Activated CD4-positive, CD25-positive, alpha-beta regulatory T cell treated with anti-CD3 and anti-CD28 coated beads, Interleukin-2, amount 50 U/mL, for 24 hours (primary cell): ENCODE results near the gene CYB561.

Source experiments
- ATAC-seq, 2 donors: fragments of 150-1000 bp; cut with Tn5 transposase; one replicate each; pipeline ENCODE4 v1.10.0; 2021; ENCODE audit warnings: mild to moderate bottlenecking in 1 of 2, moderate library complexity in 1 of 2

Gene CYB561

GRCh38 chr17:63445954-63446752 lies at the start of gene CYB561:
Gene CYB561, minus strand, starts transcription at chr17:63446306. Its CDS starts 8,759 bp downstream, at chr17:63437547.
- peak; percentile 75 for ATAC-seq

- no peak for ATAC-seq
Observed at GRCh38 chr17:63495491-63495890, 49.4 kb upstream of the CYB561 start.

GRCh38 chr17:63494300-63494928 lies 48.3 kb upstream of the CYB561 start:
- no peak for ATAC-seq

DNA sequence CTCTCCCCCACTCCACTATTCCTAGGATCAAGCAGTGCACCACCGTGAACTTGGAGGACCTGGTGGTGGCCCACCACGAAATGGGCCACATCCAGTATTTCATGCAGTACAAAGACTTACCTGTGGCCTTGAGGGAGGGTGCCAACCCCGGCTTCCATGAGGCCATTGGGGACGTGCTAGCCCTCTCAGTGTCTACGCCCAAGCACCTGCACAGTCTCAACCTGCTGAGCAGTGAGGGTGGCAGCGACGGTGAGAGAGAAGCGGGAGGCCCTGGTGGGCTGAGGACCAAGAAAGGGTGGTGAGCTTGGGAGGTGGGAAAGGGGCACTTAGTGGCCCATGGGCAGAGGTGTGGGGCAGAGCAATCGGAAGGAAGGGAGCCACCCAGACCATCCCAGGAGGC lies 47.3 kb upstream of the CYB561 start:
- no peak for ATAC-seq

GRCh38 chr17:63492940-63493339 lies 46.8 kb upstream of the CYB561 start:
- no peak for ATAC-seq

DNA sequence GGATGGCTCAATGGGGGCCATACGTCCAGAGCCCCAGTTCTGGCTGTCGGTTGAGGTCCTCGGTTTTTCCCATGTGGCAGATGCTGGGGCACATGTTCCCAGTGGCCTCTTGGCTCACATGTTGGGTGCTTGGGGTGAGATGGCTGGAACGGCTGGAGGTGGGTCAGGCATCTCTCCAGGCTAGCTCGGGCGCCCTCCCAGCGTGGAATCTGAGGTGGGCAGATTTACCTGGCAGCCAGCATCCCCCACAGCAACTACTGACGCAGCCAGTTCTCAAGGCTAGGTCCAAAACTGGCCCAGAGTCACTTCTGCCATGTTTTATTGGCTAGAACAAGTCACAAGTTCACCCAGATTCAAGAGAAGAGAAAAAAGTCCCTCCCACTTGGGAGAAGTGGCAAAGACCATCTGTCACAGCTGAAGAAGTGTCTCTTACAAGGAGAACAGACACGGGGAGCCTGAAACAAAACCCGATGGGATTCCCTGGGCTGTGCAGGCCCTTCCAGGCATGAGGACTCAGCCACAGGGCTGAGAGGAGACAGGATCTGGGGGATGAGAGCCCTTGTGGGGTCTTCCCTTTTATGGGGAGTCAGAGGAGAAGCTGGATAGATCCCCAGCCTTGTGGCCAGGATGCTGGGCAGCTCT lies 46.0 kb upstream of the CYB561 start:
- no peak for ATAC-seq

DNA sequence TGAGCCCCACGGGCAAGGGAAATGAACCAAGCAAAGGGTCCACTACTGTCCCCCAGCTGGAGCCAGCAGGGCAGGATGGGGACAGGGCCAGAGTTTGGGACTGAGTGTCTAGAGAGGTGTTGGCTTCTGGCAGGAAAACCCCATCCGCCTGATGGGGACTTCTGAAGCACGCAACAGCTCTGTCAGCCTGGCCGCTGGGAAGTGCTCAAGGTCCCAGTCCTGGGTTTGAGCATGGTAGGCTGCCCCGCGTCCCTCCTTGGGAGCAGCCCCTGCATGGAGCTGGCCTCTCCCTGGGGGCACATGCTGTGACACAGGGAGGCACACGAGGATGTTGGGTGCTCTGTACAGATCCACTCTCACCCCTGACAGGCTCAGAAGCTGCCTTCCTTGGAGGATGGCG lies 45.3 kb upstream of the CYB561 start:
- ATAC-seq: no peak

- ATAC-seq: no peak
Observed at GRCh38 chr17:63490858-63491400, 44.8 kb upstream of the CYB561 start.

GRCh38 chr17:63490329-63490728 lies 44.2 kb upstream of the CYB561 start:
- no peak for ATAC-seq

DNA sequence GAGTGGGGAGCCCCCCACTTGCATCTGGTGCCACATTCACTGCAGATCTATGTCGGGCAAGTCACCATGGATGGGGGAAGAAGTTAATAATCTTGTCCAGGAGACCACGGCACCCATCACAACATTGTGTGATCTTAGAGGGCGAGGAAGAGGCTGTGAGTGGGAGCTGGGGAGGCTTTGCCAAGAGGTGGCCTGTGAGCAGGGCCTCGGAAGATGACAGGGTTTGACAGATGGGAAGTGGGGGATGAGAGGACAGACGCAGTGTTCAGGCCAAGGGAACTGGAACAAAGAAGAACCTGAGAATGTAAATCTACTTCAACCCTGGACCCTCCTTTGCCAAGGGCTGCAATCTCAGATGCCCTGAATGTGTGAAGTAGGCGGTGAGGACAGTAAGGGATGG lies 43.2 kb upstream of the CYB561 start:
- ATAC-seq: no peak

GRCh38 chr17:63488851-63489250 lies 42.7 kb upstream of the CYB561 start:
- ATAC-seq: no peak

- ATAC-seq: no peak
Observed at GRCh38 chr17:63487014-63487339, 40.9 kb upstream of the CYB561 start.

DNA sequence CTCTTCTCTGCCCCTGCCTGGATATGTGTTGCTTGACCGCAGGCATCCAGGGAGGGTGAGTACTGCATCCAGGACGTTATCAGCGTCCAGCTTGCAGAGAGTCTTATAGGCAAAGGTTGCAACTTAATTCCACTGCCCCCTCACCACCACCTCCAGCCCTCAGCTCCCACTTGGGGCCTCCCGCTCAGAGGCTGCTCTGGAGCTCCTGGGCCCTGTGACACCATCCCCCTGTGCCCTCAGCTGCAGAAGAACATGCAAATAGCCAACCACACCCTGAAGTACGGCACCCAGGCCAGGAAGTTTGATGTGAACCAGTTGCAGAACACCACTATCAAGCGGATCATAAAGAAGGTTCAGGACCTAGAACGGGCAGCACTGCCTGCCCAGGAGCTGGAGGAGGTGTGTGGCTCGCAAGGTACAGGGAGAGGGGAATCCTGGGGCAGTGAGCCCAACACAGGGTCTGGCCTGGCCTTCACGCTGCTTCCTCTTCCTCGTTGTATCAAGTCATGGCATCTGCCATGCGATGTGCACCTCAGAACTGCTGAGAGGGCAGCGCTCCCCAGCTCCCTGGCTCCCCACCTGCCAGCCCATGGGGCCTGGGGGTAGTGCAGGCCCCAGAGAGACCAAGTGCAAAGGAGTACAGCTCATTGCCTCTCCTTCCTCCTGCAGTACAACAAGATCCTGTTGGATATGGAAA lies 40.4 kb upstream of the CYB561 start:
- no peak for ATAC-seq

DNA sequence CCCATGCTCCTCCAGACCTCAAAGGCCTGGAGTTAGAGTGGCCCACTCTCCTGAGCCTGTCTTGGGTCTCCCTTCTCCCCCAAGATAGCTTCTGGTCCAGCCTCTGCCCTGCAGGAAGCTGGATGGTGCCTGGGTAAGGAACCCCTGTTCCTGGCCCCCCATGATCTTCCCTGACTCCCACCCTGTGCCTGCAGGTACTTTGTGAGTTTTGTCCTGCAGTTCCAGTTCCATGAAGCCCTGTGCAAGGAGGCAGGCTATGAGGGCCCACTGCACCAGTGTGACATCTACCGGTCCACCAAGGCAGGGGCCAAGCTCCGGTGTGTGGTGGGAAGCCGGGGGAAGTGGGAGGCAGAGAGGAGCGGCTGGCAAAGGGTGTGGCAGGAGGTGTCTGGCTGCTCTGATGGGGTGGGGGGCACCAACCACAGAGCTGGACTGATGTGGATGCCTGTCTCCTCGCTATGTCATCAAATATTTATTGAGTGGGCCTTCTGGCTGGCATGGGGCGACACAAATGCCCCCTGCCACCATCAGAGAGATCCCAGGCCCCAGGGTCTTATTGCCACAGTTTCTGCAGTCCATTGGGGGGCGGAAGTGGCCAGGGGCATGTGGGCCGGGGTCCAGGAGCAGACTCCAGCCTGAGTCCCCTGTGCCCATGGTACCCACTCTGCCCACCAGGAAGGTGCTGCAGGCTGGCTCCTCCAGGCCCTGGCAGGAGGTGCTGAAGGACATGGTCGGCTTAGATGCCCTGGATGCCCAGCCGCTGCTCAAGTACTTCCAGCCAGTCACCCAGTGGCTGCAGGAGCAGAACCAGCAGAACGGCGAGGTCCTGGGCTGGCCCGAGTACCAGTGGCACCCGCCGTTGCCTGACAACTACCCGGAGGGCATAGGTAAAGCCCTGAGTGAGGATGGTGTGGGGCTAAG lies 37.8 kb upstream of the CYB561 start:
- ATAC-seq: no peak

- ATAC-seq: no peak
Observed at GRCh38 chr17:63483038-63483437, 36.9 kb upstream of the CYB561 start.

DNA sequence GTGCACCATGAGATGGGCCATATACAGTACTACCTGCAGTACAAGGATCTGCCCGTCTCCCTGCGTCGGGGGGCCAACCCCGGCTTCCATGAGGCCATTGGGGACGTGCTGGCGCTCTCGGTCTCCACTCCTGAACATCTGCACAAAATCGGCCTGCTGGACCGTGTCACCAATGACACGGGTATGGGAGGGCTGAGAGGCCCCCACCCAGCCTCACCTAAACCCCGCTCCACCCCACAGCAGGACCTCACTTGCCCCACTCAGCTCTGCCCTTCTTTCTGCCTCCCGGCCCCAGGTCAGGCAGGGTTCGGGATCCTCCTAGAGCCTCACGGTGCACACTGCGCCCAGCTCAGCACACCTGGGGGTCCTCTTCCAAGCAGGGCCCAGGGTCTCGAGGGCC lies 36.4 kb upstream of the CYB561 start:
- ATAC-seq: no peak

GRCh38 chr17:63481488-63481870 lies 35.4 kb upstream of the CYB561 start:
- ATAC-seq: no peak

DNA sequence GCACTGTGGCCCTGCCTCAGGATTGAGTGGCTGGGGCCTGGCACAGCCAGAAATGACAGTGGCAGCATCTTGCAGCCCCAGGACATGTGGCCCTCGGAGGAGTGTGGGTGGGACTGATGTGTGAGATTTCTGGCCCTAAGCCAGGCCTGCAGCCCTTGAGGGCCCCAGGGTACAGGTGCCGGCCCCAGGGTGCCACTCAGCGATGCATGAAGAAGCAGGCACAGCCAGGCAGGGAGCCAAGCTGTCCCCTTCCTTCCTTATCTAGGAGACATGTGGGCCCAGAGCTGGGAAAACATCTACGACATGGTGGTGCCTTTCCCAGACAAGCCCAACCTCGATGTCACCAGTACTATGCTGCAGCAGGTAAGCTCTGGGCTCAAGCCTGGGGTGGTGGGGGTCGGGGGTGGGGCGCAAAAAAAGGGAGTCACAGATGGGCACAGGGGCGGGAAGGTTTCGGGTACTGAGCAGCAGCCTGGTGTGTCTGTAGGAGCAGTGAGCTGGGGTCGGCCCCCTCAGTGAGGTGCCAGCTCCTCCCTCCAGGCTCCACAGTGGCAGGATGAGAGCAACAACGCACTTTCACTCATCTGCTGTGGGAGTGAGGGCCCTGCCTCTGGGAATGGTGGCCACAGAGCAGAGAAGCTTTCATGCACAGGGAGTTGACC lies 34.9 kb upstream of the CYB561 start:
- ATAC-seq: no peak

DNA sequence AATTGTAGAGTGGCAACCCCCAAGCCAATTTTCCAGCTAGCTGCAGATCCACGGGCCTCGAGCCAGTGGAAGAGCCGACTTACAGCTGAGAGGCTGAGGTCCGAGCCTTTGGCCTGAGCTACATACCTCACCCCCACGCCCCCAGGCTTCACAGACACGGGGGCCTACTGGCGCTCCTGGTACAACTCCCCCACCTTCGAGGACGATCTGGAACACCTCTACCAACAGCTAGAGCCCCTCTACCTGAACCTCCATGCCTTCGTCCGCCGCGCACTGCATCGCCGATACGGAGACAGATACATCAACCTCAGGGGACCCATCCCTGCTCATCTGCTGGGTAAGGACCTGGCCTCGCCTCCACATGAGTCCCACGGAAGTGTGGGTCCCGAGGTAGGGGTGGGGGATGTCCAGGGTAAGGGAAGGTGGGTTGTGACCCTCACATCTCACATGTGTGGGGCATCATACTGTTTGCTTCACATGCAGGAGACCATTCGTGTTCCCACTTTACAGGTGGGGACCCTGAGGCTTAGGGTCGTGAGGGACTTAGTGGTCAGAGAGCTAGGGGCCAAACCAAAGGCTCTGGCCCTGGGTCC lies 34.2 kb upstream of the CYB561 start:
- no peak for ATAC-seq

DNA sequence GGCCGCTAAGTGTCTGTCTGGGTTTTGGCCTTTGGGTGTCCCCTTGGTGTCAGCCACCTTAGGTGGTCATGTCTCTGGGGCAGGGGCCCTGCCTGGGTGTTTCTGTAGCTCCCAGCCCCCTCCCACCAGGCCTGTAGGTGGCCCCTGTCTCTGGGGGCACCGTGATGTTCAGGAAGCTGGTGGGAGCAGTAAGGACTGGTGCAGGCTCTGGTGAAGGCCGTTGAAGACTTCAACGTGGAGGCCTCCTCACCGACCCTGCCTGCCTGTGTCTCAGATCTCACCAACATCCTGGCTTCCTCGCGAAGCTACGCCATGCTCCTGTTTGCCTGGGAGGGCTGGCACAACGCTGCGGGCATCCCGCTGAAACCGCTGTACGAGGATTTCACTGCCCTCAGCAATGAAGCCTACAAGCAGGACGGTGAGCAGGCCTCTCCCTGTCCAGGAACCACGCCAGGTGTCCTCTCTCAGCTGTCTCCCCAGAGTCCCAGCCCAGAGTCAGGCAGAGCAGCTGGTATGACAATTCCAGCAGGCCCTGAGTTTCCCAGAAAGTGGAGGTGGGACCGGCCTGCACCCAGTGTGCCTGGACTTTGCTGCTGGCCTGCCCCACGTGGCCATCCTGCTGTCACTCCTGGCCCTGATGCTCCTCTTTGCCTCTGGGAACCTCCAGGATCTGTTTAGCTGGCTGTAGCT lies 33.5 kb upstream of the CYB561 start:
- no peak for ATAC-seq
